Placental epithelial cell (primary cell): Measurements from ENCODE around the gene RANBP3L. TPM values are rescaled to one million over a fixed set of nuclear protein-coding genes. Genes with fewer than 3 reads are reported as not detected.

Experiments used
- total RNA-seq: library from RNA; depleted of rRNA; stranded (reverse); fragments of >200 nt; gene quantifications from 2 replicates; pipeline ENCODE4 v1.2.3, GENCODE V29; 2012

RANBP3L gene
- not detected in 2 replicates for total RNA-seq

GRCh38 chr5:36301858-36302603 is at the start of gene RANBP3L:
Gene RANBP3L, minus strand, starts transcription at chr5:36301902. Its CDS starts 486 bp downstream, at chr5:36301416.

GRCh38 chr5:36241631-36242533 is 59.8 kb downstream of the RANBP3L start, which contains the start of gene NADK2:
Gene NADK2, minus strand, starts transcription at chr5:36241925. Its CDS starts 127 bp downstream, at chr5:36241798.

Other genes with a start within 250 kb of the RANBP3L start
- gene UGT3A2, start 235.0 kb downstream of the RANBP3L start, total RNA-seq: not detected in 2 replicates
- gene LMBRD2, start 150.0 kb downstream of the RANBP3L start, total RNA-seq: 5.1 and 9.3 TPM in 2 replicates
- gene SKP2, start 149.8 kb downstream of the RANBP3L start, total RNA-seq: 45.9 and 128 TPM in 2 replicates
- 25.1 and 25.5 TPM in 2 replicates for gene NADK2, start 60.0 kb downstream of the RANBP3L start, total RNA-seq